HG03025 (cell line): ENCODE measurements around the gene PRPF6.

Source experiments
- ATAC-seq: cut with Tn5 transposase; IDR thresholded peaks from one replicate; pipeline ENCODE4 v1.9.1; 2021; ENCODE audit warnings: mild to moderate bottlenecking, moderate library complexity; ENCODE audit not compliant: unreplicated experiment, low FRiP score

PRPF6 gene

DNA sequence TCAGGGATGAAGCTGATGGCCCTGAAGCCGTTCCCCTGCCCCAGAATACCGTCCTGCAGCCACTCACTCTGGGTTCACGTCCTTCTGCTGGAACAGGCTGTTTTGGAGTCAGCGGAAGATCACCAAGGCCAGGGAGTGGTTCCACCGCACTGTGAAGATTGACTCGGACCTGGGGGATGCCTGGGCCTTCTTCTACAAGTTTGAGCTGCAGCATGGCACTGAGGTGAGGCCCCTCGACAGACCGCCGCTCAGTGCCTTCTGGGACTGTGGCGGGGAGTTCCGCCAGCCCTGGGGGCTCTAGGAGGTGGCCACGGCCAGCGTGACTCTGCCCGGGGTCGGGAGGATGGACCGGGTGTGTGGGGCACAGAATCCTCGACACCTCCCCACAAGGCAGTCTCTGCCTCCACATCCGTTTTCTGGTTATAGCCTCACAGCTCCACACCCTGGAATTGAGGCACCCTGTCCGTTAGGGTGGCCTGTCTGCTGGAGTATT lies 50.9 kb downstream of the PRPF6 start:
- no peak for ATAC-seq

DNA sequence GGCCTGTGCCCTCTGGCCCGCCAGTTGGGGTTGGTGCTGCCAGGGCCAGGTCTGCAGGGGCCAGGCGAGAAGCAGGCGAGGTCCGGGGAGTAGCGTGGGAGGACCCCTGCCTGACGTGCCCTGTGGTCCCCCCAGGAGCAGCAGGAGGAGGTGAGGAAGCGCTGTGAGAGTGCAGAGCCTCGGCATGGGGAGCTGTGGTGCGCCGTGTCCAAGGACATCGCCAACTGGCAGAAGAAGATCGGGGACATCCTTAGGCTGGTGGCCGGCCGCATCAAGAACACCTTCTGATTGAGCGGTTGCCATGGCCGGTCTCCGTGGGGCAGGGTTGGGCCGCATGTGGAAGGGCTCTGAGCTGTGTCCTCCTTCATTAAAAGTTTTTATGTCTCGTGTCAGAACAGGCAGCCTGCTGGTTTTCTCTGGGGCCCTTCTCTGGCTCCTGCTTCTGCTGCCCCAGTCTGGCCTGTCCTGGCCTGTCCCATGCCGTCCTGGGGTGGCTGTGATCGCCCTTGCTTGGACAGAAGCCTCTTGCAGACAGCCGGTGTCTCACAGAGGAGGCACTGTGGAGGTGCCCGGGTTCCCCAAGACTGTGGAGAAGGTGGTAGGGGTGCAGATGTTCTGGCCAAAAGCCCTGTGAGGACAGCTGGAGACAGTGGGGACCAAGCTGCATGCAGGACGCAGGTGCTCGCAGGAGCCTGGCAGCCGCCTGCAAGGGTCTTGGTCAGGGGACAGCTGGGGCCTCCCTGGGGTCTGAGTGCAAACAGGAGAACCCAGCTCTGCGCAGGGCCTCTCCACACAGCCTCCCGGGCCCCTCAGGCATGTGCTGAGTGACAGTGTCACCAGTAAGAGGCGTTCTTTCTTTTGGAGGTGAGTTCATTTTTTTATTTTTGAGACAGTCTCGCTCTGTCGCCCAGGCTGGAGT lies 52.0 kb downstream of the PRPF6 start:
- no peak for ATAC-seq

DNA sequence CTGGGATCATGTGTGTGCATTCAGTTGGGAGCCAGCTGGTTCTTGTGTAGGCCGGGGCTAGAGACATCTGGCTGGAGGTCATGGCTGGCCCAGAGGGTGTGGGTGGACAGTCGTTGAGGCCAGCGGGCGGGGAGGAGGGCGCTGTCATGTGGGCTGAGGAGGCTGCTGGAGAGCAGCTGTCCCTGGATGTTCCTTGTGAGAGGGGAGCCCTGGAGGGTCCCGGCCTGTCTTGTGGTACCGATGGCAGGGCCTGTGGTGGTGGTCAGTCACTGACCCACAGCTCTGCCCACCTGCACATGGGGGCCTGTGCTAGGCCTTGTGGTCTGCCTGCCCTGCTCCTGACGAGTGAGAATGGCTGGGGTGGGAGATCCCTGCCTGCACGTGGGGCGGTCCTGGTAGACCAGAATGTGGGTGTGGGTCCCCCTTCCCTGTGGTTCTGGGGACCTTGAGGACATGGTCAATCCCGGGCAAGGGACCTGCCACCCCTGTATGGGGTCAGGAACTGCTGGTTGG lies 53.1 kb downstream of the PRPF6 start:
- ATAC-seq, result no peak

DNA sequence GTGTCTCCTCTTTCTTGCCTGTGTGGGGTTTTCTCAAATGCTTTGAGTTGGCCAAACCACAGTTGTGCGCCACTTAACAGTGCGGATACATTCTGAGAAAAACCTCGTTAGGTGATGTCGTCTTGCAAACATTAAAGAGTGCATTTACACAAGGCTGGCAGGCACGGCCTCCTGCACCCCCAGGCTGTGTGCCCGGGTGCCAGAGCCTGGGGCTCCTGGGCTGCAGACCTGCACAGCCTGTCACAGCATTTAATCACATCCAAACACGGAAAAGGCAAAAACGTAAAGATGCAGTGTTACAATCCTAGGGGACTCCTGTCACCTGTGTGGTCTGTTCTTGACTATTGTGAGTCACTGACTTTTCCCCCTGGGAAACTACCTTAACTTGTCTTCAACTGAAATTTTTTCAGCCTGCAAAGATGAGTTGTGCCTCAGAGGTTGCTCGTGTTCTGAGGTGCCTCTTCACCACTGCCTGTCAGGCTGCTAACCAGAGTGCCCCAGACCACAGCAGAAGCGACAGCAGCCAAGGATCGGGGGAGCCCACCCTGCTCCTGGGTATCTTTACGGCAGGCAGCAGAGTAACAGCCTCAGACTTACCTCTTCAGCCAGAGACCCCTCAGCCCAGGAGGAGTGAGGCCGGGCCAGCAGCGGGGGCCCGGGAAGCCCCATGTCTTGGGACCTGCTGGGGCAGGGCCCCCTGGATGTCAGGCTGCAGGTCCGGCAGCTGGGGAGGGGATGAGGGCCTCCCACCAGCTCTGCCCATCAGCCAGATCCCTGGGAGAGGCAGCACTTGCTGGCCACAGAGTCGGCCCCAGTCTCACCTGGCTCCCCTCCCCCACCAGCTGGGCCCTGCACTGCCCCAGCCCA lies 54.4 kb downstream of the PRPF6 start:
- ATAC-seq, result no peak

DNA sequence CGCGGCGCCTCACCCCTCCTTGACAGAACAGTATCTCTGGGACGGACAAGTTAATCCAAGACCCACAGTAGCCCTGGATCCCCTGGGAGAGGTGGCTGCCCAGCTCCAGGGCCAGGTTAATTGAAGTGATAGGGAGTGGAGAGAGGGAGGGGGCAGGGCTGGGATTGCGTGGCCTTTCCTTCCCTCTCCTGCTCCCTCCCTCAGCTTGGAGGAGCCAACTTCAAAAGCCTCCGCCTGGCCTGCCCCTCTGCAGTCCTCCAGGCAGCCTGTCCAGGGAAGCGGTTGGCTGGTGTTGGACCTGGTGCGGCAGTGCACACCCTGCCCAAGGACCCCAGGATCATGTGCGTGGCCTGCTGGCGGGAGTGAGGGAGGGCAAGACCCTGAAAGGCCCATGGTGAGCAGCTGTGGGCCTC lies 55.0 kb downstream of the PRPF6 start, which contains the start of gene C20orf204:
Gene C20orf204, plus strand, starts transcription at position 250 of the 413 bp plus-strand sequence. Its CDS starts 142 bp downstream, at position 392.
- ATAC-seq, result no peak

DNA sequence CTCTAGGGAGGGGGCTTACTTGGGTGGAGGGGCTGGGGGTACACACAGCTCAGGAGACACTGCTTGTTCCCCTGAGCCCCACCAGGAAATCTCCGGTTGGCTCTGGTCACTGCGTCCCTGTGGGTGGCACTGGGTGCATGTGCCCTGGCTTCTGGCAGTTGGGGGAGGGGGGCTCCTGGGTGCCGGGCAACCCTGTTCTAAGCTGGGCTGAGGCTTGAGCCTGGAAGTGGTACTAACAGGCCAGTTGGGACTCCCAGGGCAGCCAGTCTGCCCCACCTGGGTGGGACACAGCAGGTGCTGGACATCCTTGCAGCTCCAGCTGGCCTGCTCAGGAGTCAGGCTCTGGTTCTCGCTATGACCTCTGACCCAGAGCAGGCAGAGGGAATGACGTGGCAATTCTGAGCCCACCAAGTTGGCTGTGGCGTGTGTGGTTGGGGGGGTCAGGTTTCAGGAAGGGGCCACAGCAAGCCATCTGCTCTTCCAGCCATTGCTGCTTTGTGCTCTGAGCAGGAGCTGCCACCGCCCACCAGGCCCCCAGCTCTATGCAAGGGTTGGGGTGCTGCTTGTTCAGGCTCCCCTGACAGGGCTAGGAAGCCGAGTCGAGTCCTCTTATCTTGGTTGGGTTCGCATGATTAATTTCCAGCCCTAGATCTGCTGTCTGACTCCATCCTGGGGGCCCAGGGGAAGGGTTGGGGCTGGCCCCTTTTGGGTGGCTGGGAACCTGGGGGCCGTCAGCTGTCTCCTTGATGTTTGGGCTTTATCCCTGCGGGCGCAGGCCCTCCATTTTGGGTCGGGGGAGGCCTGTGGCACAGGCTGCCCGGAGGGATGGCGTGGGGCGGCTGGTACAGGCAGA lies 55.6 kb downstream of the PRPF6 start:
- ATAC-seq, result no peak

DNA sequence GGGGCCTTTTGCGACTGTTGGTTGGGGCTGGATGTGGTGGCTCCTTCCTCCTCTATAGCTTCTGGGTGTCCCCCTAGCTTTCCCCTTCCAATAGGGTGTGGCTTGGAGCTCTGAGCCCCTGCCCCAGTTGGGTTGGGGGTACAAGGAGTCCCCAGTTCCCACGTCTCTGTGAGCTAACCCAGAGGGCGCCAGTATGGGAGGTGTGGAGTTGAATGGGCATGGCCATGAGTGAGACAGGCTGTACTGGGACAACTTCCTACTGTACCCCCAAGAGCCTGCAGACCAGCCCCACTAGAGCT lies 56.2 kb downstream of the PRPF6 start:
- no peak for ATAC-seq

DNA sequence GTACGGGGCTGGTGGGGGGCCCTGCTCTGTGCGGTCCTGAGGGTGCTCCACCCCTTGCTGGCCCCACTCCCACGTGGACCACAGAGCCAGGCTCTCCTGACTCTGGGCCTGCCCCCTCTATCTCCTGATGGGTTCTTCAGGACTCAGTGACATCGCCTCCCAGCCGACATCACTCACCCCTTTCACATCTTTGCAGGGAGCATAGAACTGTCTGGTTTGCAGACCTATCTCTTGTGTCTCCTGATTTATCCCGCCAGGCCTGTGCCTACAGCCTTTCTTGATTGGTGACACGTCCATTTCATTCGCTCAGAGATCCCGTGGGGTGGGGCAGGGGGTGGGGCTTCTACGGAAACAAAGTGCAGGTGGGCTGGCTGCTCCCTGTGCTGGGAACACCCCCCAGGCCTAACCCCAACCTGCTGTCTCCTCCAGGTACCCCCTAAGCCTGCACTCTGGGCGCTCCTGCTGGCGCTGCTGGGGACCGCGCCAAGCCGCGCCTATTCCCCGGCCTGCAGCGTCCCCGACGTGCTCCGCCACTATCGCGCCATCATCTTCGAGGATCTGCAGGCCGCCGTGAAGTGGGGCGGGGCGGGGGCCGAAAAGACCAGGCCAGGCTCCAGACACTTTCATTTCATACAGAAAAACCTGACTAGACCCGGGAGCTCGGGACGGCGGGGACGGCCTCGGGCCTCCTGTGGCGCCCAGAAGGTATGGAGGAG lies 56.7 kb downstream of the PRPF6 start:
- no peak for ATAC-seq

DNA sequence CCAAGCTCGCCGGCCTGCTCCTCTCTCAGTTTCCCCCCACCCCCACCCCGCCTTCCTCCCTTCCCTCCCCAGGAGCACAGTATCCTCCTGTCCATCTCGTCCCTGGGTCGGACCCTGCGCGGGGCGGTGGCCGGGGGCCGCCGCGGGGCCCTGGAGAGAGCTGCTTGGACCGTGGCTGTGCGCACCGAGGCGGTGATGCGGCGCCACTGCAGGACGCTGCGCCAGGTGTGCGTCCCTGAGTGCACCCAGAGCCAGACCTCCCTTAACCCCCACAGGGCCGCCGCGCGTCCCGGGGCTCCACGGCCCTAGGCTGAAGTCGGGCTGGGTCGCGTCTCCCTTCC lies 57.3 kb downstream of the PRPF6 start:
- no peak for ATAC-seq

DNA sequence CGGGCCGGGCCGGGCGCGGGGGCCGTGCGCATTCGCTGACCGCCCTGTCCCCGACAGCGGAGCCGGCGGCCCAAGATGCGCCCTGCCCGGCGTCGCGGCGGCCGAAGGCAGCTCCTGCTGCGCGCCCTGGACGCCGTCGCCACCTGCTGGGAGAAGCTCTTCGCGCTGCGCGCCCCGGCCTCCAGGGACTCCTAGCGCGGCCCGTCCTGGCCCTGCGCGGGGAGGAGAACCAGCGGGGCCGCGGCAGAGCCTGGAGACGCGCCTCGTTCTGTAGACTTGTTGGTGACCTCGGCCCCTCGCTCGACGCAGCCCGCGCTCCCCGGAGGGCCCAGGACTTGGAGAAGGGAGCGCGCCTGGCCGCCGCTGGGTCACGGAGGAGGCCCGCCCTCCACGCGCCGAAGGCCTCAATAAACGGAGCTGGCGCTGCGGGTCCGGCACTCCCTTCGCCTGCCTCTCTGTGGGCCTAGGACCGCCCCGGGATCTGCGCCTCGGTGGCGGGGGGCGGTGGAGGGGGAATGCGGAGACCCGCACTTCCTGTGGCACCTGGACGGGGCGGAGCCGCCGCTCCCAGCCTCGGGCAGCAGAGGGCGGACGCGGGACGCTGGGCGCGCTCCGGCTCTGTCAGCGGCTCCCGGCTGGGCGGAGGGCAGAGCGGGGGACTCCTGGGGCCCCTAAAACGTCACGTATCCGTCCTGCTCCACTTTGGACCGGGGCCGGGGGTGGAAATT lies 57.8 kb downstream of the PRPF6 start:
- no peak for ATAC-seq

DNA sequence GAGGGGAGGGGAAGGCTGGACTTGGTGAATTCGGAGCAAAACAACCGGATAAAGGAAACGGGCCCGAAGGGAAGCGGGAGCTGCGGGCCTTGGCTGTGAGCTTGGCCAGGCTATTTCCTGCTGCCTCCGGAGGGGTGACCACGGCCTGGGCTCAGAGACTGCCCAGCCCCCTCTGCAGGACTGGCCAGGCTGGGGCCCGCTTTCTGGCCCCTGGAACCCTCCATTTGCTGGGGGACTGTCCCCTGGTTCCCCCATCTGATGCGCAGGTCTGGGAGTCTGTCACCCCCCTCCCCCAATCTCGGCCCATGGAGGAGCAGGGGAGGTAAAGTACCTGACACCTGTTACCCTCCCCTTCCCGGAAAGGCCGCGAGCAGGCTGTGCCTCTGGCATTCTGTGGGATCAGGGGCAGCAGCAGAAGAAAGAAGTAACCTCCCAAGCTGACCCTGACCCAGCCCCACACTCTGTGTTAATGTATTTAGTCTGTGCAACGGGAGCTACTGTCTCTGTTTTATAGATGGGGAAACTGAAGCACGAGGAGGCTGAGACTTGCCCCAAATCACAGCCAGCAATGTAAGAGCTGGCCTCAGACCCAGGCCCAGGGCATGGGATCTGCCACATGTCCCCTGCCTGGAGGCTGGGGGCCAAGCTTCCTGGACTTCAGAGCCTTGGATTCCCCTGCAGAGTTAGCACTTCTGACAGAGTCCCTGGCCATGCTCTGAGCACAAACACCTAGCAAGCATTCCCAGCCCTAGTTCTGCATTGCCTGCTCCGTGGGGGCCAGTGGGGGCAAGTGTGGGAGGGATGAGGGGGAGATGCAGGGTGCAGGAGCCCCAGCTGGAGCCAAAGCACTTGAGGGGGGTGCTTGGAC lies 58.6 kb downstream of the PRPF6 start:
- ATAC-seq, result no peak

DNA sequence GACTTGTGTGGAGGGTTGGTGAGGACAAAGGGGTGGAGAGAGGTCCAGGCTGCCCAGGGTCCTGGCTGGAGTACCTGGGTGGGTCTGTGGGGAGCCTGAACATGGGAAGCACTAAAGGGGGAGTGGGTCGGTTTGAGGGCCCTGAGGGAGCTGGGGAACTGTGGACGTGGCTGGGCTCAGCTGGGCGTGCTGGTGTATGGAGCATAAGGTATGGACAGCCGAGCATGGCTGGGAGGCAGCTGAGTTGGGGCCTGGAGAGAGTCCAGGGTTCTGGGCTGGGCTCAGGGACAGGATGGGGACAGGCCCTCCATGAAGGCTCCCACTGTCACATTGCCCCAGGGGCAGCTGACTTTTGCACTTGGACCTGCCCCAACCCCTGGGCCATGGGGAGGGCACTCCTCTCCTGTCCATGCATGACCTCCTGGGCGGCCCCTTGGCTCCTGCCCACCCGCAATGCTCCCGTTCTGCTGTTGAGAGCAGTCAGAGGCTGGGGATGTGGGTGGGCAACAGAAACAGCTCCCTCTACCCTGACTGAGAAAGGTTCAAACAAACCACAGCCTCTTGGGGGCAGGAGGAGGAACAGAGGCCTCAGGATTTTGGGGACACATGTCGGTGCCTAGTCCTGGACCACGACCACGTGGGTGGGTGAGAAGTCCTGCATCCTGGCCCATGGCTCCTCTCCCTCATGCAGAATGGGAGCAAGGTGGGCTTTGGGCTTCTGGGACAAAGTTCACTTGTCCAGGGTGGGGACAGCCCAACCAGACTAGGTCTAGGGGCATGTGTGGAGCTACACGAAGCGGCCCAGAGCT lies 59.5 kb downstream of the PRPF6 start:
- no peak for ATAC-seq

DNA sequence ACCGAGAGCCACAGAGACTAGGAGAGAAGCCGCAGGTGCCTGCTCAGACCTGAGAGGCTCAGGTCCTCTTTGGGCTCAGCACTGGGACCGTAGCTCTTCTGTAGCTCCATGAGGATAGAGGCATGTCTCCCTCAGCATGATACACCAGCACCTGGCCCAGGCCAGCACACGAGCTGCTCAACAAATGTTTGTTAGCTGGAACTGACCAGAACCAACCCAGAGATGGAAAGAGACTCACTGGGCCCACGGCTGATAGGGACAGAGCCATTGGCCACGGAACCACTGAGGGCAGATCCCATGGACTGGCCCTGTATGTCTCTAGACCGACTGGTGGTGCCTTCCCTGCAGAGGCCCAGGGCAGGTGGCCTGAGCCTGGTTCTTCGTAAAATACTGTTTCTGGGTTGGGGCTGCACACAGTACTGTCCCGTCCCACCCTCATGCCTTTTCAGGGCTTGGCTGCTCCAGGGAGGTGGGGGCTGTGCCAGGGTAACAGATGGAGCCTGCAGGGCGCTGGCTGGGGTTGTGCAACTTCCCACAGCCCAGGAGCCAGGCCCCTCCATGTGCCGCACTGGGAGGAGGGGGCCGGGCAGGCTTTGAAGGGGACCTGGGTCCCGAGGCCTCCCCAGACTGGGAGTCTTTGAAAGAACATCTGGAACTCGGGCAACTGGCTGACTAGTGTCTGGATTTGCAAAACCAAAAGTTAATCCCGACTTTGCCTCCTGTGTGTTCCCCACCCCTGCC lies 60.3 kb downstream of the PRPF6 start:
- no peak for ATAC-seq

DNA sequence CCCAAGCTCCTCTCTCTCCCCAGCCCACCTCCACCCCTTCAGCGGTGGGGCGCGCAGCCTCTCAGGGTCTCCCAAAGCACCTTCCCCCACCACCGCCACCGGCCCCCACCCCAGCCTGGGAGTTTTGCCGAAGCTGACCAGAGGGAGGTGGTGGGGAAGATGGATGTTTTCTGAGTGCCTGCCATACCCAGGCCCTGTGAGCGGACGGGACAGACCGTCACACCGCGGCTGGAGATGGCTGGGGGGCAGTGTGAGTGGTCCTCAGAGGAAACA lies 60.8 kb downstream of the PRPF6 start:
- no peak for ATAC-seq

DNA sequence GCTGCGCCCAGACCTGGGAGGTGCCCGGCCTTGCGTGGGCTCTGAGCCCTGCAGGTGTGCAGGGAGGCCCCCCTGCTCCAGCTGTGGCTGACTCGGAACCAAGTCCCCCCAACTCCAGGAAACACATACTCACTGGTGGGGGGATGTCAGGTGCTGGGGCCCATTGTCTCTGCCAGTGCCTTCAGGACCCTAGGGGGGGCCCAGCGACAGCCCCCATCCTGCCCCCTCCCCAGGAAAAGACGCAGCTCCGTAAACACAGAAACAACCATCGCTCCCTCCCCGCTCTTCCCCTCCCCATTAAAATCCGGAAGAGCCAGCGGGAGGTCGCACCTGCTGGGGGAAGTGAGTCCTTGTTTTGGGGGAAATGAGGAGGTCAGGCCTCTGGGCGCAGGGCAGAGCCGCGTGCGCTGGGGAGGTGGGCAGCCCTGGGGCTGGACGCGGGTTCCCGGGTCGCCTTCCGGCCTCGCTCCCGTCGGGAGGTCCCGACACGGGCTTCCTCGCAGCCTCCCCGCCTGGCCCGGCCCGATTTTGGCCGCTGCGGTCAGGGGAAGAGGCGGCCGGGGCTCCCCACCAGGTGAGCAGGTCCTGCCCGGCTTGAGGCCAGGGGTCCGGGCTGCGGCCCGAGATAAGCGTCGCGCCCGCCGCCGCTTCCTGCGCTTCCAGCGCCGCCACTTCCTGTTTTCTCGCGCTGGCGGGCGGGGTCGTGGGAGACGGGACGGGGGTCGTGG lies 61.3 kb downstream of the PRPF6 start:
- ATAC-seq, result no peak

DNA sequence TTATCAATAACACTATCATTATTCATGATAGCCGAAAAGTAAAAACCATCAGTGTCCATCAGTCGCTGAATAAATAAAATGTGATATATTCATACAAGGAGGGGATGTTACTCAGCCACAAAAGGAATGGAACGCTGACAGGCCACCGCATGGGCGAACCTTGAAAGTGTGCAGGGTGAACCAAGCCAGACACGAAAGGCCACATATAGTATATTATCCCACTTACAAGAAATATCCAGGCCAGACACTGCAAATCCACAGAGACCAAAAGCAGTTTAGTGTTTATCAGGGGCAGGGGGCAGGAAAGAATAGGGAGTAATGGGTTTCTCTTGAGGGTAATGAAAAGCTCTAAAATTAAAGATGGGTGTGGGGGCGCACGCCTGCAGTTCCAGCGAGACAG lies 62.8 kb downstream of the PRPF6 start:
- no peak for ATAC-seq
